WERI-Rb-1 (cell line): ENCODE measurements around the gene ZNF610.
A peak's percentile ranks its signal among the peaks of the same experiment; 100 is the strongest.

Source experiments
- DNase-seq: peaks from one replicate; pipeline ENCODE4 v3.0.0-alpha.2; 2020
- H3K27ac ChIP-seq: fragments of 250-450 bp; sonication (Bioruptor Pico); 2 replicates; pipeline ENCODE4 v1.5.1; 2020; ENCODE audit warnings: mild to moderate bottlenecking, moderate library complexity
- H3K27me3 ChIP-seq: fragments of 250-450 bp; sonication (Bioruptor Pico); 2 replicates; pipeline ENCODE4 v1.5.1; 2021; ENCODE audit warnings: mild to moderate bottlenecking, low read depth, moderate library complexity; ENCODE audit not compliant: insufficient read depth, severe bottlenecking
- H3K36me3 ChIP-seq: fragments of 250-450 bp; sonication (Bioruptor Pico); 2 replicates; pipeline ENCODE4 v1.5.1; 2020; ENCODE audit warnings: mild to moderate bottlenecking, moderate library complexity
- H3K4me3 ChIP-seq: 2 replicates; pipeline ENCODE4 v1.5.1; 2011; ENCODE audit warnings: low read depth, mild to moderate bottlenecking, control low read depth, low read length
- H3K9me3 ChIP-seq: fragments of 250-450 bp; sonication (Bioruptor Pico); 2 replicates; pipeline ENCODE4 v1.5.1; 2021; ENCODE audit warnings: mild to moderate bottlenecking, moderate library complexity; ENCODE audit not compliant: severe bottlenecking
- CTCF ChIP-seq: IDR thresholded peaks from 2 replicates; pipeline ENCODE4 v1.5.1; 2011; ENCODE audit warnings: low read depth, mild to moderate bottlenecking, control low read depth, inconsistent platforms, low read length

ZNF610 gene

GRCh38 chr19:52297601-52298364 is 38.3 kb upstream of the ZNF610 start:
- peaks cover under 1% of the 10 kb centered on the region for H3K9me3 ChIP-seq
- no peaks in the 10 kb centered on the region for H3K27me3 ChIP-seq
- TF ChIP-seq CTCF: no peak
- peaks cover 36% of the 10 kb centered on the region for H3K36me3 ChIP-seq
- peak overlapping the region; percentile 97 for H3K27ac ChIP-seq
- H3K4me3 ChIP-seq: peak overlapping the region; percentile 100
- peak; percentile 50 for DNase-seq

- no peak overlapping the region for H3K27ac ChIP-seq
- DNase-seq: peak; percentile 20
- H3K4me3 ChIP-seq: no peak overlapping the region
- no peaks in the 10 kb centered on the region for H3K27me3 ChIP-seq
- peaks cover 74% of the 10 kb centered on the region for H3K36me3 ChIP-seq
- H3K9me3 ChIP-seq: peaks cover 10% of the 10 kb centered on the region
- TF ChIP-seq CTCF: no peak
These were observed 28.8 kb upstream of the ZNF610 start for GRCh38 chr19:52307275-52307674.

- Histone ChIP-seq H3K4me3 (no peak overlapping the region), H3K9me3 (peaks cover 51% of the 10 kb centered on the region), H3K27ac (no peak overlapping the region), H3K36me3 (peaks cover 69% of the 10 kb centered on the region), H3K27me3 (no peaks in the 10 kb centered on the region)
- no peak for DNase-seq
- TF ChIP-seq CTCF: no peak
These were observed 13.6 kb upstream of the ZNF610 start for GRCh38 chr19:52322429-52322828.

GRCh38 chr19:52331757-52332156 is 4.3 kb upstream of the ZNF610 start:
- no peak overlapping the region for H3K27ac ChIP-seq
- TF ChIP-seq CTCF: no peak
- peaks cover 4% of the 10 kb centered on the region; the same call in 1 of the 2 replicates for H3K36me3 ChIP-seq
- H3K27me3 ChIP-seq: no peaks in the 10 kb centered on the region
- no peak overlapping the region for H3K4me3 ChIP-seq
- peaks cover 20% of the 10 kb centered on the region for H3K9me3 ChIP-seq
- no peak for DNase-seq

- no peak for TF ChIP-seq CTCF
- Histone ChIP-seq H3K4me3 (peak overlapping the region; percentile 95), H3K27ac (peak overlapping the region; percentile 98), H3K36me3 (peaks cover 13% of the 10 kb centered on the region), H3K9me3 (peaks cover 8% of the 10 kb centered on the region), H3K27me3 (no peaks in the 10 kb centered on the region)
- no peak for DNase-seq
These were observed 301 bp upstream of the ZNF610 start for GRCh38 chr19:52335768-52336116.
